ENCODE measurements around the gene DLG5. TPM values are rescaled to one million over a fixed set of nuclear protein-coding genes. Genes with fewer than 3 reads are reported as not detected.

The DLG5 gene
- total RNA-seq, 3 donors from 2014 or later: 43.0 to 192 (median 138) TPM

DNA sequence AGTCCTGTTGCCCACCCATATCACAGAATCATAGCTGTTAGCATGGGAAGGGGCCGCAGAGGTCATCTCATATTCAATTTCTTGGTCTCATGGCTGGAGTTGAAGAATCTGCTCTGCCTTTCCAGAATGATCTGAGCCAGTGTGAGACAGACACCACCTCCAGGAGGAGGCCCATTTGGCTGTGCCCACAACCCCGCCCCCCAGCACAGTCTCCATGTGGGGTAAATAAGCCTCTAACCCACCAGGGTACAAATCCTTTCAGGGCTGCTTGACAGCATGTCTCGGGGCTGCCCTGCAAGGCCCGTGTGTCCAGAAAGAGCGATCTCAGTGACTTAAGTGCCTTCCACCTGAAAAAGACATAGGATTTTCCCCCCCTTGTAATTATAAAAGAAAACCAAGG, 137.5 kb downstream of the DLG5 start:
- Histone ChIP-seq H3K9me3 (no peaks in the 10 kb centered on the region), H3K27ac (no peak overlapping the region), H3K36me3 (peaks cover 7% of the 10 kb centered on the region), H3K4me3 (no peak overlapping the region), H3K27me3 (no peaks in the 10 kb centered on the region), H3K4me1 (no peaks in the 10 kb centered on the region)
- intact Hi-C loops (cut with DNase I; ENCODE audit: low total_unique reads): no loop called here
- TF ChIP-seq, protein P1, sequence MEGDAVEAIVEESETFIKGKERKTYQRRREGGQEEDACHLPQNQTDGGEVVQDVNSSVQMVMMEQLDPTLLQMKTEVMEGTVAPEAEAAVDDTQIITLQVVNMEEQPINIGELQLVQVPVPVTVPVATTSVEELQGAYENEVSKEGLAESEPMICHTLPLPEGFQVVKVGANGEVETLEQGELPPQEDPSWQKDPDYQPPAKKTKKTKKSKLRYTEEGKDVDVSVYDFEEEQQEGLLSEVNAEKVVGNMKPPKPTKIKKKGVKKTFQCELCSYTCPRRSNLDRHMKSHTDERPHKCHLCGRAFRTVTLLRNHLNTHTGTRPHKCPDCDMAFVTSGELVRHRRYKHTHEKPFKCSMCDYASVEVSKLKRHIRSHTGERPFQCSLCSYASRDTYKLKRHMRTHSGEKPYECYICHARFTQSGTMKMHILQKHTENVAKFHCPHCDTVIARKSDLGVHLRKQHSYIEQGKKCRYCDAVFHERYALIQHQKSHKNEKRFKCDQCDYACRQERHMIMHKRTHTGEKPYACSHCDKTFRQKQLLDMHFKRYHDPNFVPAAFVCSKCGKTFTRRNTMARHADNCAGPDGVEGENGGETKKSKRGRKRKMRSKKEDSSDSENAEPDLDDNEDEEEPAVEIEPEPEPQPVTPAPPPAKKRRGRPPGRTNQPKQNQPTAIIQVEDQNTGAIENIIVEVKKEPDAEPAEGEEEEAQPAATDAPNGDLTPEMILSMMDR (IDR thresholded peaks at IDR 0.05): no peak
- TF ChIP-seq POLR2AphosphoS5 (IDR thresholded peaks at IDR 0.05): no peak
- no peak for TF ChIP-seq POLR2A (IDR thresholded peaks at IDR 0.05)
- no peak for DNase-seq (ENCODE audit: low spot score in 2 of 2)

DNA sequence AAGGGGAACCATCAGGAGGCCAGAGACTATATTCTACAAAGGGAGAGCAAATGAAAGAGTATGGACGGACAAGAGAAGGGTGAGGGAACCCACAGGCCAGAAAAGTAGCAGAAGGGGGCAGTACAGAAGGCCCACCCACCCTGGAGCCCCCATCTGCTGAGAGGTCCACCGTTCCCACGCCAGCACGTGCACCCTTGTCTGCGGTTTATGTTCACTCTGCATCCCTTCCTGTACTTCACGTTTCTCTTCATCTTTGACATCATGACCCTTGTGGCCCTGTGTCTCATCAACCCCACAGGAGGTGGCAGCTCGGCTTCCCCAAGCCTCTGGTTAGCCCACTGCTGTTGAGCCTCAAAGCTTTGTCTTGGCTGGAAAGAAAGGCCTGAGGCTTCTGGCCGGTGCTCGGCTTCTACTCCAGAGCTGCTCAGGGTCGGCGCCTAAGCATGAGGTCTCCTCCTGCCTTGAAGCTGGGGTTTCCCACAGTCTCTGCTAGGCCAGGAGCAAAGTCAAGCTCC, 138.0 kb downstream of the DLG5 start:
- no peak overlapping the region for H3K4me3 ChIP-seq
- peaks cover 7% of the 10 kb centered on the region for H3K36me3 ChIP-seq
- H3K27ac ChIP-seq: no peak overlapping the region
- no peak for DNase-seq (ENCODE audit: low spot score in 2 of 2)
- intact Hi-C loops (cut with DNase I; ENCODE audit: low total_unique reads): no loop called here
- no peaks in the 10 kb centered on the region for H3K9me3 ChIP-seq
- TF ChIP-seq POLR2AphosphoS5 (IDR thresholded peaks at IDR 0.05): no peak
- TF ChIP-seq, protein P1 (IDR thresholded peaks at IDR 0.05): no peak
- H3K27me3 ChIP-seq: no peaks in the 10 kb centered on the region
- no peaks in the 10 kb centered on the region for H3K4me1 ChIP-seq

GRCh38 chr10:77787440-77787839, 139.1 kb downstream of the DLG5 start:
- intact Hi-C loops (cut with DNase I; ENCODE audit: low total_unique reads): no loop called here
- Histone ChIP-seq H3K36me3 (peaks cover 7% of the 10 kb centered on the region), H3K9me3 (no peaks in the 10 kb centered on the region), H3K4me1 (no peaks in the 10 kb centered on the region), H3K4me3 (no peak overlapping the region), H3K27ac (no peak overlapping the region), H3K27me3 (no peaks in the 10 kb centered on the region)
- peak in 1 of 2 donors; percentile 38 for DNase-seq (ENCODE audit: low spot score in 2 of 2)
- TF ChIP-seq, protein P1 (IDR thresholded peaks at IDR 0.05): no peak

GRCh38 chr10:77784856-77785255, 141.7 kb downstream of the DLG5 start:
- no peaks in the 10 kb centered on the region for H3K4me1 ChIP-seq
- no peak for DNase-seq (ENCODE audit: low spot score in 2 of 2)
- no peaks in the 10 kb centered on the region for H3K27me3 ChIP-seq
- no peaks in the 10 kb centered on the region for H3K36me3 ChIP-seq
- H3K27ac ChIP-seq: no peak overlapping the region
- intact Hi-C loops (cut with DNase I; ENCODE audit: low total_unique reads): no loop called here
- no peaks in the 10 kb centered on the region for H3K9me3 ChIP-seq
- no peak for TF ChIP-seq POLR2AphosphoS5 (IDR thresholded peaks at IDR 0.05)
- no peak for TF ChIP-seq POLR2A (IDR thresholded peaks at IDR 0.05)
- TF ChIP-seq, protein P1 (IDR thresholded peaks at IDR 0.05): no peak
- H3K4me3 ChIP-seq: no peak overlapping the region

GRCh38 chr10:77782328-77783061, 144.1 kb downstream of the DLG5 start:
- Histone ChIP-seq H3K36me3 (no peaks in the 10 kb centered on the region), H3K9me3 (peaks cover 0 to 3% of the 10 kb centered on the region in 2 donors), H3K27ac (no peak overlapping the region), H3K4me1 (no peaks in the 10 kb centered on the region), H3K27me3 (no peaks in the 10 kb centered on the region), H3K4me3 (no peak overlapping the region)
- TF ChIP-seq POLR2AphosphoS5 (IDR thresholded peaks at IDR 0.05) (no peak), POLR2A (IDR thresholded peaks at IDR 0.05) (no peak)
- TF ChIP-seq, protein P1 (IDR thresholded peaks at IDR 0.05): no peak
- intact Hi-C loops (cut with DNase I; ENCODE audit: low total_unique reads): no loop called here
- no peak for DNase-seq (ENCODE audit: low spot score in 2 of 2)
